Stomach (tissue), 9 donors: Measurements from ENCODE around the gene BBC3. TPM values are rescaled to one million over a fixed set of nuclear protein-coding genes. Genes with fewer than 3 reads are reported as not detected.
A peak's percentile ranks its signal among the peaks of the same experiment; 100 is the strongest.

Experiments used
- DNase-seq, 2 donors: peaks; one replicate each; pipeline versions ENCODE4 v3.0.0 to v3.0.0-alpha.2; 2013 to 2019
- H3K27ac ChIP-seq, 5 donors: fragments of 200-600 bp in 4 of 5; sonication (generic) in 4 of 5; one replicate each; pipeline ENCODE4 v1.5.1; 2013 to 2019; ENCODE audit warnings: mild to moderate bottlenecking in 1 of 5, moderate library complexity in 1 of 5
- H3K27me3 ChIP-seq, 3 donors: fragments of 200-600 bp; sonication (generic); one replicate each; pipeline ENCODE4 v1.5.1; 2017 to 2019; ENCODE audit warnings: mixed run types in 1 of 3
- H3K36me3 ChIP-seq, 4 donors: fragments of 200-600 bp; sonication (generic); 1 replicate in 3 of 4; 2 replicates in 1 of 4; pipeline ENCODE4 v1.5.1; 2016 to 2019
- H3K4me1 ChIP-seq, 4 donors: fragments of 200-600 bp; sonication (generic); one replicate each; pipeline ENCODE4 v1.5.1; 2016 to 2019
- H3K4me3 ChIP-seq, 4 donors: fragments of 200-600 bp; sonication (generic) in 3 of 4; one replicate each; pipeline ENCODE4 v1.5.1; 2016 to 2019; ENCODE audit warnings: mild to moderate bottlenecking in 1 of 4
- H3K9me3 ChIP-seq, 4 donors: fragments of 200-600 bp; sonication (generic); one replicate each; pipeline ENCODE4 v1.5.1; 2016 to 2019
- EP300 ChIP-seq: sonication (generic); formaldehyde crosslinking; IDR thresholded peaks from one replicate; pipeline ENCODE4 v1.6.1; 2017; ENCODE audit warnings: antibody characterized with exemption
- POLR2A ChIP-seq, 4 donors: fragments of 450-650 bp; IDR thresholded peaks; one replicate each; pipeline ENCODE4 v1.6.1; 2016; ENCODE audit warnings: antibody characterized with exemption in 4 of 4, control low read depth in 2 of 4, mild to moderate bottlenecking in 1 of 4, moderate library complexity in 1 of 4
- POLR2AphosphoS5 ChIP-seq, 3 donors: sonication (generic); formaldehyde crosslinking; IDR thresholded peaks; one replicate each; pipeline ENCODE4 v1.6.1; 2016; ENCODE audit warnings: antibody characterized with exemption in 3 of 3
- WGBS, 5 donors: extraction: QIAGEN DNeasy Blood & Tissue Kit in 3 of 5; methylation state at CpG; one replicate each; pipeline versions ENCODE4 v1.1.5 to v1.1.7; 2013 to 2018; 5-methylcytosine and 5-hydroxymethylcytosine counted together
- intact Hi-C: fragments of 100-400 bp; cut with DNase I; formaldehyde crosslinking; loops from one replicate; pipeline ENCODE4 v1.15.1; 2023; ENCODE audit warnings: low total_unique reads
- polyA plus RNA-seq, 3 donors: library from polyadenylated mRNA; stranded (reverse); fragments of 200-250 nt; gene quantifications; one replicate each; pipeline ENCODE4 v1.2.3, GENCODE V29; 2013
- total RNA-seq, 5 donors: library from RNA; depleted of rRNA; stranded (reverse); fragments of >200 nt; gene quantifications; one replicate each; pipeline versions ENCODE4 v1.1.0 to v1.2.3, GENCODE V29; 2014 to 2016
- TF ChIP-seq, protein P1 (sequence below), 7 experiments: fragments of 450-650 bp in 4 of 7; fragments of 200-600 bp in 3 of 7; sonication (generic) in 3 of 7; IDR thresholded peaks; one replicate each; pipeline ENCODE4 v1.5.1; 2016 to 2019; ENCODE audit warnings: antibody characterized with exemption in 7 of 7, control low read depth in 2 of 7, mild to moderate bottlenecking in 1 of 7
- donor health status: healthy with polysubstance abuse.
- donor health status: Bipolar disorder and iron deficiency.
- donor health status: healthy.

Gene BBC3
- total and polyA plus RNA-seq, 8 donors: 2.9 to 69.2 (median 10.9) TPM

GRCh38 chr19:47274891-47275761, 44.1 kb upstream of the BBC3 start:
- peak in 1 of 2 donors; percentile 62 for DNase-seq
- intact Hi-C loops: no loop called here
- 12 to 49% (median 18%) methylated on average over 9 to 82 of the region's 82 CpGs for WGBS, 5 donors
- Histone ChIP-seq H3K4me3 (peak overlapping the region; percentile 55 to 77 (median 70)), H3K4me1 (peaks cover 29 to 59% (median 39%) of the 10 kb centered on the region in 4 donors), H3K27me3 (no peaks in the 10 kb centered on the region), H3K27ac (peak overlapping the region; percentile 65 to 100 (median 98)), H3K36me3 (peaks cover 15 to 25% (median 20%) of the 10 kb centered on the region in 4 donors), H3K9me3 (no peaks in the 10 kb centered on the region)
- TF ChIP-seq POLR2AphosphoS5 (IDR thresholded peaks at IDR 0.05) (no peak), POLR2A (IDR thresholded peaks at IDR 0.05) (no peak), EP300 (no peak)
- TF ChIP-seq, protein P1, sequence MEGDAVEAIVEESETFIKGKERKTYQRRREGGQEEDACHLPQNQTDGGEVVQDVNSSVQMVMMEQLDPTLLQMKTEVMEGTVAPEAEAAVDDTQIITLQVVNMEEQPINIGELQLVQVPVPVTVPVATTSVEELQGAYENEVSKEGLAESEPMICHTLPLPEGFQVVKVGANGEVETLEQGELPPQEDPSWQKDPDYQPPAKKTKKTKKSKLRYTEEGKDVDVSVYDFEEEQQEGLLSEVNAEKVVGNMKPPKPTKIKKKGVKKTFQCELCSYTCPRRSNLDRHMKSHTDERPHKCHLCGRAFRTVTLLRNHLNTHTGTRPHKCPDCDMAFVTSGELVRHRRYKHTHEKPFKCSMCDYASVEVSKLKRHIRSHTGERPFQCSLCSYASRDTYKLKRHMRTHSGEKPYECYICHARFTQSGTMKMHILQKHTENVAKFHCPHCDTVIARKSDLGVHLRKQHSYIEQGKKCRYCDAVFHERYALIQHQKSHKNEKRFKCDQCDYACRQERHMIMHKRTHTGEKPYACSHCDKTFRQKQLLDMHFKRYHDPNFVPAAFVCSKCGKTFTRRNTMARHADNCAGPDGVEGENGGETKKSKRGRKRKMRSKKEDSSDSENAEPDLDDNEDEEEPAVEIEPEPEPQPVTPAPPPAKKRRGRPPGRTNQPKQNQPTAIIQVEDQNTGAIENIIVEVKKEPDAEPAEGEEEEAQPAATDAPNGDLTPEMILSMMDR (IDR thresholded peaks at IDR 0.05): no peak

DNA sequence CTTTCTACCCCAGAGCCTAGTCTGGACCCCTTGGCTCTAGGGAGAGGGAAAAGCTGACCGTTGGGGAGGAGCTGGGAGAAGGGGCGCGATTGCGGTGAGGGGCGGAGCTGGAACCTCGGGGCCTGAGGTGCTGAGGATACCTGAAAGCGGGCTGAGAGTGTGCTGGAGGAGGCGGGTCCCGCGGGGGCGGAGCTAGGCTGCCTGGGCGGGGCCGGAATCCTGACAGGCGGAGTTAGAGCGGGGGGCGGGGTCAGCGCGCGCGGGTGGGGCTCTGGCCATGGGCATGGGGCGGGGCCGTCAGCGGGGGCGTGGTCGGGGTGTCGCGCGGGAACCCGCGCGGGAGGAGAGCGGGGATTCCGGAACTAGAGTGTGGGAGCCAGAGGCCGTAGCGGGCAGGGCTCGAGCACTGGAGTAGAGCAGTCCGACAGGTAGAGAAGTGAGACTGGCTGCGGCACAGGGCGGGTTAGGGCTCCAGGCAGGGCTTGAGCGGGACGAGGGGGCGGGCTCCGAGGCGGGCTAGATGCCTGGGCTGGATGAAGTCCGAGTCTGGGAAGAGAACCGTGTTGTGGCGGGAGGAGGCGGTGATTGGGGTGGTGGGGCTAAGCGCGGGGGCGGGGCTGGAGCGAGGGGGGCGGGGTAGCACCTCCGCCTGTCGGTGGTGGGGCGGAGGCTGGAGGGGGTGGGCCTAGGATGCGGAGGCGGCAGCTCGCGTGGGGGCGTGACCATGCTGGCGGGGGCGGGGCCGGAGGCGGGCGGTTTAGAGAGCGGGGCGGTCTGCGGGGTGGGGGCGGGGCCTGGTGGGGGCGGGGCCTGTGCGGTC, 43.3 kb upstream of the BBC3 start, which contains the start of gene INAFM1:
TSS of gene INAFM1 (plus strand) at position 815 of the 820 bp plus-strand sequence. CDS start 35 bp downstream, outside the sequence.
- Histone ChIP-seq H3K27ac (peak within 1 kb of the TSS; percentile 98 to 100 (median 100)), H3K36me3 (peaks cover 19 to 33% (median 28%) of the 10 kb centered on the region in 4 donors), H3K4me1 (peaks cover 29 to 59% (median 39%) of the 10 kb centered on the region in 4 donors), H3K4me3 (peak within 1 kb of the TSS; percentile 55 to 77 (median 70)), H3K27me3 (no peaks in the 10 kb centered on the region), H3K9me3 (no peaks in the 10 kb centered on the region)
- intact Hi-C loops: no loop called here
- peak in 2 of 3 donors; percentile 52 to 87 for TF ChIP-seq POLR2AphosphoS5 (IDR thresholded peaks at IDR 0.05)
- peak in 1 of 4 donors; percentile 29 for TF ChIP-seq POLR2A (IDR thresholded peaks at IDR 0.05)
- TF ChIP-seq, protein P1 (IDR thresholded peaks at IDR 0.05): no peak
- no peak for TF ChIP-seq EP300
- 0 to 1% (median 1%) methylated on average over 10 to 70 of the region's 72 CpGs for WGBS, 5 donors
- DNase-seq: peak; percentile 98 to 99

- DNase-seq: peak; percentile 94 to 98
- Histone ChIP-seq H3K4me3 (peak overlapping the region; percentile 55 to 77 (median 70)), H3K36me3 (peaks cover 19 to 39% (median 36%) of the 10 kb centered on the region in 4 donors), H3K27ac (peak overlapping the region; percentile 98 to 100 (median 100)), H3K4me1 (peaks cover 29 to 52% (median 39%) of the 10 kb centered on the region in 4 donors), H3K9me3 (no peaks in the 10 kb centered on the region), H3K27me3 (no peaks in the 10 kb centered on the region)
- intact Hi-C loops: no loop called here
- TF ChIP-seq POLR2AphosphoS5 (IDR thresholded peaks at IDR 0.05) (peak; percentile 88 to 98 (median 98)), EP300 (no peak), POLR2A (IDR thresholded peaks at IDR 0.05) (peak in 2 of 4 donors; percentile 60 to 72)
- TF ChIP-seq, protein P1 (IDR thresholded peaks at IDR 0.05): no peak
- WGBS, 5 donors: 0 to 1% (median 1%) methylated on average over 33 to 54 of the region's 54 CpGs
Observed at GRCh38 chr19:47273313-47274070, 42.5 kb upstream of the BBC3 start.
